Measurements from ENCODE around the gene SLC6A13.
"Not testable (repeated sequence)": the region's sequence is repeated elsewhere in the genome, so short reads cannot be mapped to it uniquely, and the experiment has no call there.

SLC6A13 gene

DNA sequence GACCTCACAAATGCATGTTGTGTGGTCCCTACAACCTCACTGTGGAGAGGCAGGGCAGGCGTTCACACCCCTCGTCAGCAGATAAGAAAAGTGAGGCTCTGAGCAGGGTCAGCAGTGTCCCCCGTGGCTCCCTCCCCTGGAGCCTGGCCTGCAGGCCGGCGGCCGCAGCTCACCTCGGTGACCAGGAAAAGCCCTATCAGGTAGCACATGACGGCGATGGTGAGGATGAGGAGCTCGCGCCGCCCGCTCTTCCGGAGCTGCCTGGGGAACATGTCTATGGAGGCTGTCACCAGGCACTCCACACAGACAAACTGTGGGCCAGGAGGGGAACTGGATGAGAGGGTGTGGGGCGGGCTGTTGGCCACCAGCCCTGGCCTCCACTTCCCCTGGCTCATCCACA is 66.7 kb downstream of the SLC6A13 start:
- no peak for DNase-seq

GRCh38 chr12:195156-195555 is 67.5 kb downstream of the SLC6A13 start:
- no peak for DNase-seq

DNA sequence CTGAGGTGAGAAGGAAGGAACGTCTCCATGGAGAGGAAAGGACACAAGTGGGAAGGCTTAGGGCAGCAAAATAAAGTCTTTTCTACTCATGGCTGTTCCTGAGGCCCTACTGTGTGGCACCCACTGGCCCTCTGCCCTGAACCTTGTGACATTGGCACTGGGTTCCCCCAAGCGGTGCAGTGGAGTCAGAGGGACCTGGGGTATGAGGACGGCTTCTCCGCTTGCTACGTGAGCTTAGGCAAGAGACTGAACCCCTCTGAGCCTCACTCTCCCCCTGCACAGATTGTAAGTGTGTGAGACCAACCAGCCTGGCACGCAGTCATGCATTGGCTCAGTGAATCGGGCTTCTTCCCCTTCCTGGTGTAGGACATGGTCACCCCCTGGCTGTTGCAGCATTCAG is 68.4 kb downstream of the SLC6A13 start:
- no peak for DNase-seq

DNA sequence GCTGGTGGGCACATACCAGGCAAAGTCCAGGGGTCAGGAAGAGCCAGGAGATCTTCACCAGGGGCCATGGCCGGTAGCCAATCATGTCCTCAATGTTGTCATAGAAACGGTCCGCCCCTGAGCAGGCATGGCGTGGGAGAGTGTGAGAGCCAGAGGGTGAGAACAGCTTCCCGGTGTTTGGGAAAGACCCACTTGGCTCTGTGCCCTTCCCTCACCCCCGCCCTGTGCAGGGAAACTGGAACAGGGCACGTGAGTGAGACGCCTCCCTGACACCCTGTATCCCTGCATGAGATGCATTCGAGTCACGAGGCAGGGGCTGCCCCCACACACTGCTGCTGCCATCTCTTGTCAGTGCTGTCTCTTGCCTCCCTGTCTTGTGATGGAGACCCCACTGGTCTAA is 69.4 kb downstream of the SLC6A13 start:
- DNase-seq, result peak; percentile 39

- no peak for DNase-seq
These were observed 71.1 kb downstream of the SLC6A13 start for GRCh38 chr12:191541-191940.

DNA sequence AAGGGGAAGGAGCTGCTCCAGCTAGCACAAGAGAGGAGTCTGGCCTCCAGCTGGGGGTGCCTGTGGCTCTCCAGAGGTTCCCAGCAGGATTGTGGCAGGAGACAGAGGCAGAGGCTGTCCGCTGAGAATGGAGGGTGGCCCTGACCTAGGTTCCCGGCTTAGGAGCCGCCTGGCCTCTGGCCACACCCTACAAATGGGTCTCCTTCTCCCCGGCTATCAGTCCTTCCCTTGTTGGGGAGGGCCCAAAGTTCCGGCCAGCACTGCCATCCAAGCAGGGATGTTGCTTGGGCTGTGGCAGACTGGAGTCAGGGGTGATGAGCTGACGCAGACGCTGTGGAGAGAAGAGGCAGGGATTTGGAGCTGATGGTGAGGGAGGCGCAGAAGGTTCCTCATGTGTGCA is 71.8 kb downstream of the SLC6A13 start:
- no peak for DNase-seq

- no peak for DNase-seq
These were observed 73.0 kb downstream of the SLC6A13 start for GRCh38 chr12:189622-189962.

DNA sequence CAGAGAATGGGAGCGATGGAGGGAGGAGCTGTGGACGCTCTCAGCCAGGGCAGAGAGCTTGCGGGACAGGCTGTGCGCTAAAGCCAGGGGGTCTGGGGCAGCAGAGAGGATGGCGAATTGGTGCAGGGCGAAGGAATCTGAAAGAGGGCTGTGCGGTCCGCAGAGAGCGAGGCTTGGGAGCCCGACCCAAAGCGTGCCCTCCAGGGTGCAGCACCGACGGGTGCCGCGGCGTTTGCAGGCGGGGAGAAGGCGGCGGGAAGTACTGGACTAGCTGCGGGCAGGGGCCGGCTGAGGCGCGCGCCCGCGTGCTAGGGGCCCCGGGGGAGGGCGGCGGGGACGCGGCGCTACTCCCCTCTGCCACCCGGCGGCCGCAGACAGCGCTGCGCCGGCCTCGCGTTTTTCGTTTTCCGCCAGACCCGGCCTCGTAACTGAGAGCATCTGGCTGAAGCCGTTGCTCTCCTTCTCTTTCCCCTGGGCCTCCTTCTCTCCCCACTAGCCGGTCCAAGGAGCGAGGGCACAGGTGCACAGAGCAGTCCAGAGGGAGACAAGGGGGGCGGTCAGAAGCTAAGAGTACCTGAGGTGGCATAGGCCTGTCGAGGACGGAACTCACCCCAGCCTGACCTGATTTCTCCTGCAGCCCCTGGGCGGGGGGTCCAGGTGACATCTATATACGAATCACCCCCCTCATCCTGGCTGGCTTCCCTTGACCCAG is 73.6 kb downstream of the SLC6A13 start:
- DNase-seq, result peak; percentile 96

DNA sequence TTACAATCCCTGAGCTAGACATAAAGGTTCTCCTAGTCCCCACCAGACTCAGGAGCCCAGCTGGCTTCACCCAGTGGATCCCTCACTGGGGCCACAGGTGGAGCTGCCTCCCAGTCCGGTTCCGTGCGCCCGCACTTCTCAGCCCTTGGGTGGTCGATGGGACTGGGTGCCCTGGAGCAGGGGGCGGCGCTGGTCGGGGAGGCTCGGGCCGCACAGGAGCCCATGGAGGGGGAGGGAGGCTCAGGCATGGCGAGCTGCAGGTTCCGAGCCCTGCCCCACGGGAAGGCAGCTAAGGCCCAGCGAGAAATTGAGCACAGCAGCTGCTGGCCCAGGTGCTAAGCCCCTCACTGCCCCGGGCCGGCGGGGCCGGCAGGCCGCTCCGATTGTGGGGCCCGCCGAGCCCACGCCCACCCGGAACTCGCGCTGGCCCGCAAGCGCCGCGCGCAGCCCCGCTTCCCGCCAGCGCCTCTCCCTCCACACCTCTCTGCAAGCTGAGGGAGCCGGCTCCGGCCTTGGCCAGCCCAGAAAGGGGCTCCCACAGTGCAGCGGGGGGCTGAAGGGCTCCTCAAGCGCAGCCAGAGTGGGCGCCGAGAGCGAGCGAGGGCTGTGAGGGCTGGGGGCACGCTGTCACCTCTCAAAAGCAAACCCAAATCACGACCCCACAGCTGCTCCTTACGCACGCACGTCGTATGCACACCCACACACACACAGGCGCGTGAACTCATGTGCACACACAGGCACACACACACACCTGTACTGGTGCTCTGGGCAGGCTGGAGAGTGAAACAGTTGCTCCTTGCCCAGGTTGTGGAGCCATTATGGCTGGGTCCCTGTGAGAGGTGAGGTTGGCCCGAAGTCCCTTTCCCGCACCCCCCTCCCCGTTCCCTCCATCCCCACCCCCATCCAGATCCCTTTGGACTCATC is 74.4 kb downstream of the SLC6A13 start:
- DNase-seq, result not testable (repeated sequence)

GRCh38 chr12:186006-186625 is 76.5 kb downstream of the SLC6A13 start:
- DNase-seq, result no peak

DNA sequence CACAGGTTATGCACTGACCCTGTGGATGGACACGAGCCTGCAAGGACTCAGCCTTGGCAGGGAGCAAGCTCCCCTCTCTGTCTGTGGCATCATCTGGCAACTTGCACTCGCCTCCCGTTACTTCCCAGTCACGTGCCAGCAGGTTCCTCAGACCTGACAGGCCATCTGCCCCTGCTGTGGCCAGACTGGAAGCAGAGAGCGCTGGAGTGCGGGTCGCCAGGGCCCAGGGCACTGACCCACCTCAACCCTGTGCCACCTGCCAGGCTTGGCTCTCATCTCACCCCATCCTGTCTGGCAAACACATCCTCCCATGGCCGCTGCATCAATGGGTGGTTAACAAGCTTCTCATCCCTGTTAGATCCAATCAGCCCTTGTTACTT is 77.1 kb downstream of the SLC6A13 start:
- peak; percentile 35 for DNase-seq

- DNase-seq, result no peak
These were observed 77.6 kb downstream of the SLC6A13 start for GRCh38 chr12:184811-185575.

DNA sequence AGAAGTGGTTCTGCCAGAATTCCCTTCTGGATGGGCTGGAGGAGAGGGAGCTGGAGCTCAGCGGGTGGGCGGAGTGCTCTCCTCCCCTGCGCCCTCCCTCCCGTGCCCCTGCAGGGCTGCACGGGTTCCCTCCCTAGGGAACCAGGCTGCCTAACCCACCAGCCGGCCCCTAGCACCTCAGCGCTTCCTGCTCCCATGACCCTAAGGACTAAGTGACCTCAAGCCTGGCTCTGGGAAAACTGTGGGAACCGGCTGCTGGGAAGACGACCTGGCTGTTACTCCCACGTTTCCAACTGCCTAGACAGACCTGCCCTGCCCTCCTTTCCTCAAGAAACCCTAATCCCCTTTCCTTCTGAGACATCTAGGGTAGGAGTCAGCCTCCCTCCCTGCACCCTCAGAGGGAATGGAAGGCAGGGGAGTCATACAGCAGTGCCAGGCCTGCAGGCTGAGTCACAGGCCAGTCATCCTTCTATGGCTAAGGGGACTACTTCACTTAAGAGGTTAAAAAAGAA is 80.2 kb downstream of the SLC6A13 start:
- DNase-seq, result no peak

- DNase-seq, result no peak
These were observed 80.7 kb downstream of the SLC6A13 start for GRCh38 chr12:181921-182320.

GRCh38 chr12:180445-180844 is 82.2 kb downstream of the SLC6A13 start:
- peak; percentile 48 for DNase-seq

- DNase-seq, result no peak
These were observed 82.8 kb downstream of the SLC6A13 start for GRCh38 chr12:179885-180284.

DNA sequence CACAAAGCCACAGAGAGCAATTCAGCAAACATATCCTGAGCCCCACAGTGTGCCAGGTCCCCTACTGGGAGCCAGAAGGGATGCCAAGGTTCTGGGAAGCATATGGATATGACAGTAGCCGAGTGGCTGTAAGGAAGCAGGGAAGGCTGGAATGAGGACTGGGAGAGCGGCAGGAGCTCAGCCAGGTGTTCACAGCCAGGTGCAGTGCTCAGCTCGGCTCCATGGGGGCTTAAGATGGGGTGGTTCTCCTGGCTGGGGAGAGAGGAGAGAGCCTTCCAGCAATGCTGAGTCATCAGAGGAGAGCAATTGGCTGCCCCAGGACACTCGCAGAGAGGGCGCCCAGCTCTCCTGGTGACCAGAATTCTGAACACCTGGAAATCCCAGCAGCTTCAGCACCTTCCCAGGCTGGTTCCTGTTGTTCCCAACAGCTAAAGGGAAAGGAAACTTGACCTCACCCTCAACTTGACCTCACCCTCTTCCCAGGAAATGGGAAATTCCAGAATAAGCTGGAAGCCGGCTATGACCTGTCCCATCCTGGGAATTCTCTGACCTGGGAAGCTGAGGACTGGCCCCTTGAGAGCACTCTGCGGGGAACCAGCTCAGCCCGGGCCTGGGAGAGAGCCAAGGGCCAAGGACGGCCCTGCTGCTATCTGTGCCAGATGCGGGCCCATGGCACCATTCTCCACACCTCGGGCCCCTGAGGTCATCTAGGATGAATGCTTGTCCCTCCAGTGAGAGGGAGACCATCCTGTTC is 83.3 kb downstream of the SLC6A13 start:
- peak; percentile 43 for DNase-seq

DNA sequence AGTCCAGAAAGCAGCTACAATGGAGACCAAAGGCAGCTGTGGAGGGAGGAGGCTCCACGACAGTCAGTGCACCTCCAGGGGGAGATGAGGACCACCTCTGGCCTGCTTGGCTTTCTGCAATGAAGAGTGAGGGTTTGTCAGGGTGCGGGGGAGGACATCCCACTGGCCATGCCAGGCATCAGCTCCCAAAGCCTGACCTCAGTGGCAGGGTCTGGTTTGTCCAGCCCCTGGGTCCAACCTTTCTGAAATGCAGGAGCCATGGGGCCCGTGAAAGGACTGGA is 83.9 kb downstream of the SLC6A13 start:
- no peak for DNase-seq

GRCh38 chr12:177980-178828 is 84.4 kb downstream of the SLC6A13 start:
- no peak for DNase-seq

- DNase-seq, result no peak
These were observed 85.2 kb downstream of the SLC6A13 start for GRCh38 chr12:177336-177979.

Data from DMS53 (cell line).